ENCODE measurements around the gene EMID1.
"Not testable (repeated sequence)": the region's sequence is repeated elsewhere in the genome, so short reads cannot be mapped to it uniquely, and the experiment has no call there.

EMID1 gene

GRCh38 chr22:29211066-29211465 lies 5.4 kb downstream of the EMID1 start:
- H3K27me3 Mint-ChIP-seq = peaks cover 37% of the 10 kb centered on the region
- DNase-seq (ENCODE audit: low spot score in 2 of 2) (no peak), ATAC-seq (ENCODE audit: low read depth) (no peak)
- H3K4me3 Mint-ChIP-seq = no peak overlapping the region
- no peaks in the 10 kb centered on the region for H3K36me3 Mint-ChIP-seq
- no peak overlapping the region for H3K27ac Mint-ChIP-seq
- peaks cover 6% of the 10 kb centered on the region for H3K4me1 Mint-ChIP-seq
- H3K9me3 Mint-ChIP-seq = no peaks in the 10 kb centered on the region

GRCh38 chr22:29211466-29211865 lies 5.8 kb downstream of the EMID1 start:
- H3K9me3 Mint-ChIP-seq = no peaks in the 10 kb centered on the region
- H3K36me3 Mint-ChIP-seq = no peaks in the 10 kb centered on the region
- no peak overlapping the region for H3K4me3 Mint-ChIP-seq
- peaks cover 36% of the 10 kb centered on the region for H3K27me3 Mint-ChIP-seq
- H3K4me1 Mint-ChIP-seq = peaks cover 3% of the 10 kb centered on the region
- ATAC-seq (ENCODE audit: low read depth) (no peak), DNase-seq (ENCODE audit: low spot score in 2 of 2) (no peak)
- H3K27ac Mint-ChIP-seq = no peak overlapping the region

- Mint-ChIP-seq H3K27ac (no peak overlapping the region), H3K36me3 (no peaks in the 10 kb centered on the region), H3K9me3 (no peaks in the 10 kb centered on the region), H3K4me1 (peaks cover 3% of the 10 kb centered on the region), H3K4me3 (no peak overlapping the region), H3K27me3 (peaks cover 31% of the 10 kb centered on the region)
- ATAC-seq (ENCODE audit: low read depth) (no peak), DNase-seq (ENCODE audit: low spot score in 2 of 2) (no peak)
Observed at GRCh38 chr22:29212743-29213142, 7.0 kb downstream of the EMID1 start.

GRCh38 chr22:29213493-29213892 lies 7.8 kb downstream of the EMID1 start:
- H3K27ac Mint-ChIP-seq = no peak overlapping the region

GRCh38 chr22:29214232-29214631 lies 8.5 kb downstream of the EMID1 start:
- DNase-seq (ENCODE audit: low spot score in 2 of 2) (no peak), ATAC-seq (ENCODE audit: low read depth) (no peak)
- no peaks in the 10 kb centered on the region for H3K4me1 Mint-ChIP-seq
- peaks cover 28% of the 10 kb centered on the region for H3K27me3 Mint-ChIP-seq
- no peak overlapping the region for H3K27ac Mint-ChIP-seq
- no peak overlapping the region for H3K4me3 Mint-ChIP-seq
- H3K36me3 Mint-ChIP-seq = no peaks in the 10 kb centered on the region
- no peaks in the 10 kb centered on the region for H3K9me3 Mint-ChIP-seq

More at GRCh38 chr22:29213493-29213892, 7.8 kb downstream of the EMID1 start:
- DNase-seq (ENCODE audit: low spot score in 2 of 2) (no peak), ATAC-seq (ENCODE audit: low read depth) (no peak)
- Mint-ChIP-seq H3K4me3 (no peak overlapping the region), H3K27me3 (peaks cover 30% of the 10 kb centered on the region), H3K4me1 (peaks cover 3% of the 10 kb centered on the region), H3K36me3 (no peaks in the 10 kb centered on the region), H3K9me3 (no peaks in the 10 kb centered on the region)

GRCh38 chr22:29215012-29215860 lies 9.5 kb downstream of the EMID1 start:
- H3K36me3 Mint-ChIP-seq = no peaks in the 10 kb centered on the region
- DNase-seq (ENCODE audit: low spot score in 2 of 2) (no peak), ATAC-seq (ENCODE audit: low read depth) (no peak)
- no peaks in the 10 kb centered on the region for H3K9me3 Mint-ChIP-seq
- H3K27ac Mint-ChIP-seq = no peak overlapping the region
- no peak overlapping the region for H3K4me3 Mint-ChIP-seq
- peaks cover 26% of the 10 kb centered on the region for H3K27me3 Mint-ChIP-seq
- no peaks in the 10 kb centered on the region for H3K4me1 Mint-ChIP-seq

GRCh38 chr22:29216011-29216872 lies 10.5 kb downstream of the EMID1 start:
- no peaks in the 10 kb centered on the region for H3K36me3 Mint-ChIP-seq
- ATAC-seq (ENCODE audit: low read depth) (no peak), DNase-seq (ENCODE audit: low spot score in 2 of 2) (no peak)
- H3K27me3 Mint-ChIP-seq = peaks cover 24% of the 10 kb centered on the region
- H3K4me3 Mint-ChIP-seq = no peak overlapping the region
- H3K9me3 Mint-ChIP-seq = no peaks in the 10 kb centered on the region
- no peak overlapping the region for H3K27ac Mint-ChIP-seq
- no peaks in the 10 kb centered on the region for H3K4me1 Mint-ChIP-seq

GRCh38 chr22:29216873-29217666 lies 11.4 kb downstream of the EMID1 start:
- no peaks in the 10 kb centered on the region for H3K9me3 Mint-ChIP-seq
- no peaks in the 10 kb centered on the region for H3K36me3 Mint-ChIP-seq
- H3K4me3 Mint-ChIP-seq = no peak overlapping the region
- ATAC-seq (ENCODE audit: low read depth) (no peak), DNase-seq (ENCODE audit: low spot score in 2 of 2) (no peak)
- H3K4me1 Mint-ChIP-seq = no peaks in the 10 kb centered on the region
- H3K27ac Mint-ChIP-seq = no peak overlapping the region
- H3K27me3 Mint-ChIP-seq = peaks cover 19% of the 10 kb centered on the region

- H3K4me3 Mint-ChIP-seq = no peak overlapping the region
- peaks cover 19% of the 10 kb centered on the region for H3K27me3 Mint-ChIP-seq
- no peaks in the 10 kb centered on the region for H3K4me1 Mint-ChIP-seq
- H3K36me3 Mint-ChIP-seq = no peaks in the 10 kb centered on the region
- H3K9me3 Mint-ChIP-seq = no peaks in the 10 kb centered on the region
- no peak for ATAC-seq (ENCODE audit: low read depth)
- DNase-seq (ENCODE audit: low spot score in 2 of 2) = no peak
- no peak overlapping the region for H3K27ac Mint-ChIP-seq
Observed at GRCh38 chr22:29217827-29218757, 12.4 kb downstream of the EMID1 start.

- Mint-ChIP-seq H3K36me3 (no peaks in the 10 kb centered on the region), H3K9me3 (no peaks in the 10 kb centered on the region), H3K4me1 (no peaks in the 10 kb centered on the region), H3K27ac (no peak overlapping the region), H3K27me3 (peaks cover 18% of the 10 kb centered on the region), H3K4me3 (no peak overlapping the region)
- ATAC-seq (ENCODE audit: low read depth) (no peak), DNase-seq (ENCODE audit: low spot score in 2 of 2) (no peak)
Observed at GRCh38 chr22:29218758-29219408, 13.2 kb downstream of the EMID1 start.

GRCh38 chr22:29219409-29219782 lies 13.7 kb downstream of the EMID1 start:
- H3K4me1 Mint-ChIP-seq; H3K27ac Mint-ChIP-seq; H3K4me3 Mint-ChIP-seq; H3K9me3 Mint-ChIP-seq; ATAC-seq (ENCODE audit: low read depth); DNase-seq (ENCODE audit: low spot score in 2 of 2); H3K36me3 Mint-ChIP-seq: not testable (repeated sequence)
- peaks cover 13% of the 10 kb centered on the region for H3K27me3 Mint-ChIP-seq

GRCh38 chr22:29219881-29220670 lies 14.4 kb downstream of the EMID1 start:
- H3K27me3 Mint-ChIP-seq = peaks cover 13% of the 10 kb centered on the region
- no peaks in the 10 kb centered on the region for H3K36me3 Mint-ChIP-seq
- no peaks in the 10 kb centered on the region for H3K4me1 Mint-ChIP-seq
- no peak overlapping the region for H3K27ac Mint-ChIP-seq
- no peak overlapping the region for H3K4me3 Mint-ChIP-seq
- H3K9me3 Mint-ChIP-seq = no peaks in the 10 kb centered on the region
- DNase-seq (ENCODE audit: low spot score in 2 of 2) (no peak), ATAC-seq (ENCODE audit: low read depth) (no peak)

Data from memory B cell (primary cell).